ENCODE data around the gene NAALADL2. TPM values are rescaled to one million over a fixed set of nuclear protein-coding genes. Genes with fewer than 3 reads are reported as not detected.
A peak's percentile ranks its signal among the peaks of the same experiment; 100 is the strongest.

The NAALADL2 gene
- total and polyA plus RNA-seq, 9 of the 15 experiments (the other 6 are each of a cell fraction or from before 2014, with no cell fraction given) = 0.29 to 1.1 (median 0.79) TPM; not detected in 1

DNA sequence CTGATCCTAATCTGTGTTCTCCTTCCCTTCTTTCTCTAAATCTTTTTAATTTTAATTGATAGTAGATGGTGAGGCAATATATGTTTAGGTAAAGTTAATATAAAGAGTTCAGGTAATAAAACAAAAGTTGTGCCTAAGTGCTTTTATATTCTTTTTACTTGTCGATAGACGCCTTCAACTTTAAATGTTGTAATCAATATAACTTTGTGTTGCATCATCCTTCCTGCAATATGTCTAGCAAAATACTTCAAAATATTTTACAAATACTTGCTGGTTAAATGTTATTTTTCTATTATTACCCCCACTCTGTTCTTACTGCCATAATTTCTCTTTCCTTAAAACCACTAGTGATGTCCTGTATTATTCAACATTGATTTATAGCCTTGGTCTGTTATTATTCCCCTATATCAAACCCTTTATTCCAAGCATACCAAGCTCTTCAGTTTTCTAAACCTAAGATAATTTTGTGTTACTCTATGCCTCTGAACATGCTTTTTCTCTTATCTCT is 92.4 kb downstream of the NAALADL2 start:
- H3K27ac ChIP-seq (ENCODE audit: extremely low read depth, low read depth, low read length) = no peak overlapping the region
- H3K4me2 ChIP-seq (ENCODE audit: insufficient read depth, low read length) = no peak overlapping the region
- intact Hi-C loops (cut with micrococcal nuclease) (no loop called here), in situ Hi-C loops (cut with MboI) (no loop called here)
- TF ChIP-seq CEBPG (CRISPR knock-in tag; IDR thresholded peaks at IDR 0.05) (no peak), CEBPG (tag; conservative IDR thresholded peaks at IDR 0.05 in 1 of 2, IDR thresholded peaks at IDR 0.05 in 1 of 2) (peak in 1 of 2 experiments; percentile 55; a peak in 2 of 4 replicates), JUND (IDR thresholded peaks at IDR 0.05; ENCODE audit: borderline replicate concordance, low read depth, low read length) (no peak), JUND (tag; IDR thresholded peaks at IDR 0.05; ENCODE audit: borderline replicate concordance, low read depth, low read length) (no peak)
- ATAC-seq (no peak), FAIRE-seq (no peak), DNase-seq (ENCODE audit: extremely low read depth in 1 of 4, low spot score in 3 of 4) (no peak)
- no TSS peak for BruUV-seq (replicated peaks)
- H3K9me3 ChIP-seq (replicated peaks; ENCODE audit: control insufficient read depth, insufficient read depth, low read depth, low read length) = no peaks in the 10 kb centered on the region
- no peaks in the 10 kb centered on the region for H3K79me2 ChIP-seq (ENCODE audit: control insufficient read depth, insufficient read depth, low read length)
- no peaks in the 10 kb centered on the region for H3K9me1 ChIP-seq (ENCODE audit: control insufficient read depth, insufficient read depth, low read length)
- no peaks in the 10 kb centered on the region for H3K4me1 ChIP-seq (replicated peaks in 1 of 2; ENCODE audit: control insufficient read depth in 2 of 2, insufficient read depth in 2 of 2, low read length in 2 of 2)
- WGBS (ENCODE audit: insufficient coverage, low coverage, missing lambda C conversion rate) = 6% methylated on average over 2 of the region's 2 CpGs
- CTCF ChIA-PET (ENCODE audit: low intra/inter-chr PET ratio) = no interaction called here
- H3K9ac ChIP-seq (ENCODE audit: insufficient read depth in 1 of 2, low read depth in 2 of 2, low read length in 2 of 2) = no peak overlapping the region
- POLR2A ChIA-PET = no interaction called here
- no peaks in the 10 kb centered on the region for H4K20me1 ChIP-seq (replicated peaks; ENCODE audit: control insufficient read depth, insufficient read depth, low read length)
- H3K4me3 ChIP-seq = no peak overlapping the region
- H3K36me3 ChIP-seq (ENCODE audit: control insufficient read depth, insufficient read depth, low read length) = no peaks in the 10 kb centered on the region
- no peaks in the 10 kb centered on the region for H3K27me3 ChIP-seq (ENCODE audit: control insufficient read depth in 2 of 2, insufficient read depth in 2 of 2, low read length in 2 of 2)
- H2AFZ ChIP-seq (ENCODE audit: low read depth, low read length) = no peak overlapping the region

- Histone ChIP-seq H3K9ac (ENCODE audit: insufficient read depth in 1 of 2, low read depth in 2 of 2, low read length in 2 of 2) (no peak overlapping the region), H3K9me1 (ENCODE audit: control insufficient read depth, insufficient read depth, low read length) (no peaks in the 10 kb centered on the region), H3K4me2 (ENCODE audit: insufficient read depth, low read length) (no peak overlapping the region), H3K4me1 (replicated peaks in 1 of 2; ENCODE audit: control insufficient read depth in 2 of 2, insufficient read depth in 2 of 2, low read length in 2 of 2) (no peaks in the 10 kb centered on the region), H2AFZ (ENCODE audit: low read depth, low read length) (no peak overlapping the region), H3K36me3 (ENCODE audit: control insufficient read depth, insufficient read depth, low read length) (no peaks in the 10 kb centered on the region), H3K79me2 (ENCODE audit: control insufficient read depth, insufficient read depth, low read length) (no peaks in the 10 kb centered on the region), H3K27me3 (ENCODE audit: control insufficient read depth in 2 of 2, insufficient read depth in 2 of 2, low read length in 2 of 2) (no peaks in the 10 kb centered on the region), H4K20me1 (replicated peaks; ENCODE audit: control insufficient read depth, insufficient read depth, low read length) (no peaks in the 10 kb centered on the region), H3K4me3 (no peak overlapping the region), H3K27ac (ENCODE audit: extremely low read depth, low read depth, low read length) (no peak overlapping the region), H3K9me3 (replicated peaks; ENCODE audit: control insufficient read depth, insufficient read depth, low read depth, low read length) (no peaks in the 10 kb centered on the region)
- no peak for DNase-seq (ENCODE audit: extremely low read depth in 1 of 4, low spot score in 3 of 4)
- ChIA-PET CTCF (ENCODE audit: low intra/inter-chr PET ratio) (no interaction called here), POLR2A (no interaction called here)
- intact Hi-C loops (cut with micrococcal nuclease) = no loop called here
- in situ Hi-C loops (cut with MboI) = no loop called here
- no TSS peak for BruUV-seq (replicated peaks)
- no peak for ATAC-seq
- FAIRE-seq = no peak
- WGBS (ENCODE audit: insufficient coverage, low coverage, missing lambda C conversion rate) = 0% methylated on average over 1 of the region's 1 CpG
- TF ChIP-seq, protein P1, sequence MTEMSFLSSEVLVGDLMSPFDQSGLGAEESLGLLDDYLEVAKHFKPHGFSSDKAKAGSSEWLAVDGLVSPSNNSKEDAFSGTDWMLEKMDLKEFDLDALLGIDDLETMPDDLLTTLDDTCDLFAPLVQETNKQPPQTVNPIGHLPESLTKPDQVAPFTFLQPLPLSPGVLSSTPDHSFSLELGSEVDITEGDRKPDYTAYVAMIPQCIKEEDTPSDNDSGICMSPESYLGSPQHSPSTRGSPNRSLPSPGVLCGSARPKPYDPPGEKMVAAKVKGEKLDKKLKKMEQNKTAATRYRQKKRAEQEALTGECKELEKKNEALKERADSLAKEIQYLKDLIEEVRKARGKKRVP (CRISPR knock-in tag; IDR thresholded peaks at IDR 0.05) = no peak
- TF ChIP-seq ZZZ3 (IDR thresholded peaks at IDR 0.05) = no peak
- TF ChIP-seq TEAD4 (IDR thresholded peaks at IDR 0.05; ENCODE audit: low read length) = no peak
- no peak for TF ChIP-seq TEAD4 (CRISPR knock-in tag; IDR thresholded peaks at IDR 0.05; ENCODE audit: borderline replicate concordance)
- TF ChIP-seq ZNF551 (CRISPR knock-in tag; IDR thresholded peaks at IDR 0.05) = no peak
- peak; percentile 69 for TF ChIP-seq HNRNPK (IDR thresholded peaks at IDR 0.05; ENCODE audit: low read depth, low read length, poor library complexity, severe bottlenecking)
- no peak for TF ChIP-seq XRCC5 (IDR thresholded peaks at IDR 0.05; ENCODE audit: low read depth, low read length)
- TF ChIP-seq, protein P2, sequence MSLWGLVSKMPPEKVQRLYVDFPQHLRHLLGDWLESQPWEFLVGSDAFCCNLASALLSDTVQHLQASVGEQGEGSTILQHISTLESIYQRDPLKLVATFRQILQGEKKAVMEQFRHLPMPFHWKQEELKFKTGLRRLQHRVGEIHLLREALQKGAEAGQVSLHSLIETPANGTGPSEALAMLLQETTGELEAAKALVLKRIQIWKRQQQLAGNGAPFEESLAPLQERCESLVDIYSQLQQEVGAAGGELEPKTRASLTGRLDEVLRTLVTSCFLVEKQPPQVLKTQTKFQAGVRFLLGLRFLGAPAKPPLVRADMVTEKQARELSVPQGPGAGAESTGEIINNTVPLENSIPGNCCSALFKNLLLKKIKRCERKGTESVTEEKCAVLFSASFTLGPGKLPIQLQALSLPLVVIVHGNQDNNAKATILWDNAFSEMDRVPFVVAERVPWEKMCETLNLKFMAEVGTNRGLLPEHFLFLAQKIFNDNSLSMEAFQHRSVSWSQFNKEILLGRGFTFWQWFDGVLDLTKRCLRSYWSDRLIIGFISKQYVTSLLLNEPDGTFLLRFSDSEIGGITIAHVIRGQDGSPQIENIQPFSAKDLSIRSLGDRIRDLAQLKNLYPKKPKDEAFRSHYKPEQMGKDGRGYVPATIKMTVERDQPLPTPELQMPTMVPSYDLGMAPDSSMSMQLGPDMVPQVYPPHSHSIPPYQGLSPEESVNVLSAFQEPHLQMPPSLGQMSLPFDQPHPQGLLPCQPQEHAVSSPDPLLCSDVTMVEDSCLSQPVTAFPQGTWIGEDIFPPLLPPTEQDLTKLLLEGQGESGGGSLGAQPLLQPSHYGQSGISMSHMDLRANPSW (CRISPR knock-in tag; IDR thresholded peaks at IDR 0.05) = no peak
Observed at GRCh38 chr3:174953068-174953467, 93.9 kb downstream of the NAALADL2 start.
